DND-41 (cell line): Measurements from ENCODE around the gene SLC37A4.

Source experiments
- ATAC-seq: fragments of 200-7000 bp; cut with Tn5 transposase; 3 replicates; pipeline ENCODE4 v1.9.1; 2021; ENCODE audit warnings: low read depth; ENCODE audit not compliant: insufficient read depth
- DNase-seq: peaks from one replicate; pipeline ENCODE4 v3.0.0-alpha.2; 2020
- H2AFZ ChIP-seq: 2 replicates; pipeline ENCODE4 v1.6.0; 2012; ENCODE audit warnings: low read depth, low read length
- H3K27ac ChIP-seq: 2 replicates; pipeline ENCODE4 v1.5.1; 2012; ENCODE audit warnings: low read length, inconsistent platforms
- H3K27me3 ChIP-seq: fragments of 200-600 bp; sonication (generic); 2 replicates; pipeline ENCODE4 v1.6.0; 2012; ENCODE audit warnings: low read length, mild to moderate bottlenecking, inconsistent platforms; ENCODE audit not compliant: insufficient read depth, poor library complexity
- H3K36me3 ChIP-seq: 2 replicates; pipeline ENCODE4 v1.5.1; 2012; ENCODE audit warnings: low read length, inconsistent platforms; ENCODE audit not compliant: insufficient read depth
- H3K4me1 ChIP-seq: 2 replicates; pipeline ENCODE4 v1.5.1; 2012; ENCODE audit warnings: mild to moderate bottlenecking, low read length; ENCODE audit not compliant: insufficient read depth
- H3K4me2 ChIP-seq: 2 replicates; pipeline ENCODE4 v1.6.0; 2012; ENCODE audit warnings: mild to moderate bottlenecking, moderate library complexity, low read length, inconsistent platforms; ENCODE audit not compliant: insufficient read depth
- H3K4me3 ChIP-seq, 2 experiments: fragments of 200-600 bp in 1 of 2; shearing (Covaris generic) in 1 of 2; 2 replicates each; pipeline ENCODE4 v1.5.1; 2012 to 2016; ENCODE audit warnings: inconsistent platforms in 2 of 2, low read length in 2 of 2, mild to moderate bottlenecking in 2 of 2, low read depth in 1 of 2, moderate library complexity in 1 of 2
- H3K79me2 ChIP-seq: 2 replicates; pipeline ENCODE4 v1.6.0; 2012; ENCODE audit warnings: low read length, inconsistent platforms; ENCODE audit not compliant: insufficient read depth
- H3K9ac ChIP-seq: 2 replicates; pipeline ENCODE4 v1.6.0; 2012; ENCODE audit warnings: low read depth, mild to moderate bottlenecking, inconsistent platforms, low read length, moderate library complexity
- H3K9me3 ChIP-seq: 2 replicates; pipeline ENCODE4 v1.5.1; 2012; ENCODE audit warnings: low read length, moderate library complexity, mild to moderate bottlenecking, inconsistent platforms; ENCODE audit not compliant: insufficient read depth, severe bottlenecking
- H4K20me1 ChIP-seq: 2 replicates; pipeline ENCODE4 v1.6.0; 2012; ENCODE audit warnings: low read length; ENCODE audit not compliant: insufficient read depth
- EZH2 ChIP-seq: IDR thresholded peaks from 3 replicates; pipeline ENCODE4 v1.6.1; 2012; ENCODE audit warnings: borderline replicate concordance, low read depth, mild to moderate bottlenecking, moderate library complexity, low read length, inconsistent platforms; ENCODE audit not compliant: severe bottlenecking
- TF ChIP-seq, protein P1 (sequence below): IDR thresholded peaks from 2 replicates; pipeline ENCODE4 v1.5.1; 2012; ENCODE audit warnings: borderline replicate concordance, low read length, moderate library complexity, mild to moderate bottlenecking; ENCODE audit not compliant: poor library complexity, severe bottlenecking; ENCODE audit errors: extremely low read depth

SLC37A4 gene

DNA sequence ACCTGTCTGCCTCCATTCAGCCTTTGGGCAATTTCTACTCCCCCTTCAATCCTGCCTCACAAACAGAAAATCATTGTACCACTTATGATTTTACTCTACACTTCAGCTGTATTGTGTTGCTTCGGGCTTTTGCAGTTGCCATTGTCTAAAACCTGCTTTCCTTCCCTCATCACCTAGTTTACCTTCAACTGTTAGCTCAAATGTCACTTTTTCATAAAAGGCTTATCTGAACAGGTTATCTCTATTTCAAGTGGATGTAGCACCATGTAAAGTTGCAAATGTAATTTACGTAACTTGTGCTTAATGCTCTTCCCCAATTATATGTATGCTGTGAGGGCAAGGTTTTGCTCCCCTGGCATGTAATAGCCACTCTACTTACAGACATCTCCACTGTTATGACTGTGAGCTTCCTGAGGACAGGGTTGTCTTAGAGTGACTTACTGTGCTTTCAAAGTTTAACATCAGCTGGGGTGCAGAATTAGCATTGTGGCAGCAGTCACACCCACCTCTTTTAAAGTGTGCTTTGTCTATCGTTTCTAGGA, 18.0 kb downstream of the SLC37A4 start:
- Histone ChIP-seq H3K4me3 (no peak overlapping the region), H3K79me2 (peaks cover 30% of the 10 kb centered on the region), H3K4me1 (peaks cover 18% of the 10 kb centered on the region), H3K9ac (no peak overlapping the region), H3K36me3 (peaks cover 73% of the 10 kb centered on the region), H2AFZ (no peak overlapping the region), H3K9me3 (no peaks in the 10 kb centered on the region), H3K27me3 (no peaks in the 10 kb centered on the region), H3K27ac (no peak overlapping the region), H3K4me2 (no peak overlapping the region), H4K20me1 (peaks cover 15% of the 10 kb centered on the region)
- DNase-seq (no peak), ATAC-seq (0 out of 3 replicates have a peak, but pooled peaks have one; percentile 16)
- no peak for TF ChIP-seq EZH2
- TF ChIP-seq, protein P1, sequence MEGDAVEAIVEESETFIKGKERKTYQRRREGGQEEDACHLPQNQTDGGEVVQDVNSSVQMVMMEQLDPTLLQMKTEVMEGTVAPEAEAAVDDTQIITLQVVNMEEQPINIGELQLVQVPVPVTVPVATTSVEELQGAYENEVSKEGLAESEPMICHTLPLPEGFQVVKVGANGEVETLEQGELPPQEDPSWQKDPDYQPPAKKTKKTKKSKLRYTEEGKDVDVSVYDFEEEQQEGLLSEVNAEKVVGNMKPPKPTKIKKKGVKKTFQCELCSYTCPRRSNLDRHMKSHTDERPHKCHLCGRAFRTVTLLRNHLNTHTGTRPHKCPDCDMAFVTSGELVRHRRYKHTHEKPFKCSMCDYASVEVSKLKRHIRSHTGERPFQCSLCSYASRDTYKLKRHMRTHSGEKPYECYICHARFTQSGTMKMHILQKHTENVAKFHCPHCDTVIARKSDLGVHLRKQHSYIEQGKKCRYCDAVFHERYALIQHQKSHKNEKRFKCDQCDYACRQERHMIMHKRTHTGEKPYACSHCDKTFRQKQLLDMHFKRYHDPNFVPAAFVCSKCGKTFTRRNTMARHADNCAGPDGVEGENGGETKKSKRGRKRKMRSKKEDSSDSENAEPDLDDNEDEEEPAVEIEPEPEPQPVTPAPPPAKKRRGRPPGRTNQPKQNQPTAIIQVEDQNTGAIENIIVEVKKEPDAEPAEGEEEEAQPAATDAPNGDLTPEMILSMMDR, result no peak

- H4K20me1 ChIP-seq, result peaks cover 13% of the 10 kb centered on the region
- no peak overlapping the region for H3K9ac ChIP-seq
- no peak overlapping the region for H3K4me2 ChIP-seq
- H3K79me2 ChIP-seq, result peaks cover 19% of the 10 kb centered on the region
- no peak overlapping the region for H3K4me3 ChIP-seq
- no peak for DNase-seq
- no peak for TF ChIP-seq EZH2
- TF ChIP-seq, protein P1, result no peak
- H2AFZ ChIP-seq, result no peak overlapping the region
- no peak overlapping the region for H3K27ac ChIP-seq
- no peak; the same call in 2 of the 3 replicates for ATAC-seq
- H3K9me3 ChIP-seq, result no peaks in the 10 kb centered on the region
- H3K27me3 ChIP-seq, result no peaks in the 10 kb centered on the region
- peaks cover 10% of the 10 kb centered on the region for H3K4me1 ChIP-seq
- peaks cover 74% of the 10 kb centered on the region for H3K36me3 ChIP-seq
Measured at GRCh38 chr11:119011476-119012053, 19.1 kb downstream of the SLC37A4 start.

DNA sequence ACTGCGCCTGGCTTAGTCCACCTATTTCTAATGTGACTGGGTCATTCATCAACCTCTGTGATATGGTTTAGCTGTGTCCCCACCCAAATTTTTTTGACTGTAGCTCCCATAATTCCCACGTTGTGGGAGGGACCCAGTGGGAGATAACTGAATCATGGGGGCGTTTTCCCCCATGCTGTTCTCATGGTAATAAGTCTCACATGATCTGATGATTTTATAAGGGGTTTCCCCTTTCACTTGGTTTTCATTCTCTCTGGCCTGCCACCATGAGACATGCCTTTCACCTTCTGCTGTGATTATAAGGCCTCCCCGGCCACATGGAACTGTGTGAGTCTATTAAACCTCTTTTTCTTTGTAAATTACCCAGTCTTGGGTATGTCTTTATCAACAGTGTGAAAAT, 24.0 kb downstream of the SLC37A4 start:
- peaks cover 67% of the 10 kb centered on the region for H3K36me3 ChIP-seq
- H3K9me3 ChIP-seq, result no peaks in the 10 kb centered on the region
- no peaks in the 10 kb centered on the region for H3K4me1 ChIP-seq
- no peaks in the 10 kb centered on the region for H4K20me1 ChIP-seq
- H3K79me2 ChIP-seq, result peaks cover 14% of the 10 kb centered on the region; the same call in 1 of the 2 replicates
- no peak for ATAC-seq
- no peak overlapping the region for H3K27ac ChIP-seq
- H3K4me2 ChIP-seq, result no peak overlapping the region
- TF ChIP-seq, protein P1, result no peak
- TF ChIP-seq EZH2, result no peak
- H2AFZ ChIP-seq, result no peak overlapping the region
- no peak overlapping the region for H3K9ac ChIP-seq
- no peaks in the 10 kb centered on the region for H3K27me3 ChIP-seq
- DNase-seq, result no peak
- H3K4me3 ChIP-seq, result no peak overlapping the region
